ENCODE data around the gene ASCC2. TPM values are rescaled to one million over a fixed set of nuclear protein-coding genes. Genes with fewer than 3 reads are reported as not detected.

The ASCC2 gene
- total and polyA plus RNA-seq, 2 of the 4 experiments (the other 2 are of a cell fraction) = 40.0 to 62.2 TPM

DNA sequence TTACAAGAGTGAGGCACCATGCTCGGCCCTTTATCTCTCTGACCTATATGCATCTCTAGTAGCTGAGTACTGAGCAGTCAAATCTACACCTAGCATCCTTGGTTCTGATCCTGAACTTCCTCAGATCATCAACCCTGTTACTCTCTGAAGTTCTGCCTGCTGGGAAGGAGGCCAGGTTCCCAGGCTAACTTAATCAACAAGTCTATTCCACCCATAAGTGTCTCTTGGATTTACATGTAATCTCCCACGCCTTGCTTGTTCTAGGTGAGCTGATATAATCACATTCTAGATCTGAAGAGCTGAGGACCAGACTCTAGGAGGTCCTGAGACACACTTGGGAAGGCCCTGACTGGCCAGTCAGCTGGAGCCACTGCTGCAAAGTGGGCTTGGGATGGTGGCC is 96.1 kb downstream of the ASCC2 start:
- BruUV-seq (replicated peaks) = no TSS peak
- H3K18ac ChIP-seq (ENCODE audit: low read depth, low read length) = no peak overlapping the region
- H4K20me1 ChIP-seq (ENCODE audit: insufficient read depth, low read length) = no peaks in the 10 kb centered on the region
- H2BK20ac ChIP-seq (ENCODE audit: low read depth, low read length) = no peak overlapping the region
- H3K4me3 ChIP-seq (ENCODE audit: insufficient read depth, low read depth, low read length) = no peak overlapping the region
- TF ChIP-seq CEBPB (IDR thresholded peaks at IDR 0.05; ENCODE audit: low read depth, low read length) = no peak
- TF ChIP-seq RFX5 (IDR thresholded peaks at IDR 0.05; ENCODE audit: low read depth, low read length) = no peak
- TF ChIP-seq, protein P1, sequence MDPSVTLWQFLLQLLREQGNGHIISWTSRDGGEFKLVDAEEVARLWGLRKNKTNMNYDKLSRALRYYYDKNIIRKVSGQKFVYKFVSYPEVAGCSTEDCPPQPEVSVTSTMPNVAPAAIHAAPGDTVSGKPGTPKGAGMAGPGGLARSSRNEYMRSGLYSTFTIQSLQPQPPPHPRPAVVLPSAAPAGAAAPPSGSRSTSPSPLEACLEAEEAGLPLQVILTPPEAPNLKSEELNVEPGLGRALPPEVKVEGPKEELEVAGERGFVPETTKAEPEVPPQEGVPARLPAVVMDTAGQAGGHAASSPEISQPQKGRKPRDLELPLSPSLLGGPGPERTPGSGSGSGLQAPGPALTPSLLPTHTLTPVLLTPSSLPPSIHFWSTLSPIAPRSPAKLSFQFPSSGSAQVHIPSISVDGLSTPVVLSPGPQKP (IDR thresholded peaks at IDR 0.05; ENCODE audit: borderline replicate concordance, low read depth, low read length) = no peak
- TF ChIP-seq NFE2L2 (IDR thresholded peaks at IDR 0.05; ENCODE audit: low read depth, low read length) = no peak
- TF ChIP-seq RAD21 (IDR thresholded peaks at IDR 0.05; ENCODE audit: low read length) = no peak
- TF ChIP-seq BHLHE40 (IDR thresholded peaks at IDR 0.05; ENCODE audit: low read depth, low read length) = no peak
- TF ChIP-seq, protein P2, sequence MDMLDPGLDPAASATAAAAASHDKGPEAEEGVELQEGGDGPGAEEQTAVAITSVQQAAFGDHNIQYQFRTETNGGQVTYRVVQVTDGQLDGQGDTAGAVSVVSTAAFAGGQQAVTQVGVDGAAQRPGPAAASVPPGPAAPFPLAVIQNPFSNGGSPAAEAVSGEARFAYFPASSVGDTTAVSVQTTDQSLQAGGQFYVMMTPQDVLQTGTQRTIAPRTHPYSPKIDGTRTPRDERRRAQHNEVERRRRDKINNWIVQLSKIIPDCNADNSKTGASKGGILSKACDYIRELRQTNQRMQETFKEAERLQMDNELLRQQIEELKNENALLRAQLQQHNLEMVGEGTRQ (IDR thresholded peaks at IDR 0.05; ENCODE audit: low read depth, low read length) = no peak
- TF ChIP-seq MXI1 (IDR thresholded peaks at IDR 0.05; ENCODE audit: borderline replicate concordance, low read depth, low read length) = no peak
- TF ChIP-seq FOS (IDR thresholded peaks at IDR 0.05; ENCODE audit: low read depth, low read length) = no peak
- no peak for TF ChIP-seq MAZ (IDR thresholded peaks at IDR 0.05; ENCODE audit: borderline replicate concordance, low read depth, low read length)
- no peak for TF ChIP-seq CHD1 (IDR thresholded peaks at IDR 0.05; ENCODE audit: low read depth, low read length)
- TF ChIP-seq SMC3 (IDR thresholded peaks at IDR 0.05; ENCODE audit: low read depth, low read length) = no peak
- TF ChIP-seq RCOR1 (IDR thresholded peaks at IDR 0.05; ENCODE audit: insufficient replicate concordance, low read length) = no peak
- TF ChIP-seq, protein P3, sequence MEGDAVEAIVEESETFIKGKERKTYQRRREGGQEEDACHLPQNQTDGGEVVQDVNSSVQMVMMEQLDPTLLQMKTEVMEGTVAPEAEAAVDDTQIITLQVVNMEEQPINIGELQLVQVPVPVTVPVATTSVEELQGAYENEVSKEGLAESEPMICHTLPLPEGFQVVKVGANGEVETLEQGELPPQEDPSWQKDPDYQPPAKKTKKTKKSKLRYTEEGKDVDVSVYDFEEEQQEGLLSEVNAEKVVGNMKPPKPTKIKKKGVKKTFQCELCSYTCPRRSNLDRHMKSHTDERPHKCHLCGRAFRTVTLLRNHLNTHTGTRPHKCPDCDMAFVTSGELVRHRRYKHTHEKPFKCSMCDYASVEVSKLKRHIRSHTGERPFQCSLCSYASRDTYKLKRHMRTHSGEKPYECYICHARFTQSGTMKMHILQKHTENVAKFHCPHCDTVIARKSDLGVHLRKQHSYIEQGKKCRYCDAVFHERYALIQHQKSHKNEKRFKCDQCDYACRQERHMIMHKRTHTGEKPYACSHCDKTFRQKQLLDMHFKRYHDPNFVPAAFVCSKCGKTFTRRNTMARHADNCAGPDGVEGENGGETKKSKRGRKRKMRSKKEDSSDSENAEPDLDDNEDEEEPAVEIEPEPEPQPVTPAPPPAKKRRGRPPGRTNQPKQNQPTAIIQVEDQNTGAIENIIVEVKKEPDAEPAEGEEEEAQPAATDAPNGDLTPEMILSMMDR (conservative IDR thresholded peaks at IDR 0.05; ENCODE audit: low read depth, low read length) = no peak
- intact Hi-C loops (cut with micrococcal nuclease) = no loop called here
- POLR2A ChIA-PET (ENCODE audit: unreplicated experiment) = no interaction called here
- no peak overlapping the region for H4K8ac ChIP-seq (ENCODE audit: low read depth in 2 of 2, low read length in 2 of 2)
- 0 out of 2 replicates have a peak, but pooled peaks cover 8% of the 10 kb centered on the region for H3K9me1 ChIP-seq (ENCODE audit: insufficient read depth, low read length)
- peaks cover 5% of the 10 kb centered on the region; the same call in 1 of the 2 replicates for H3K4me1 ChIP-seq (ENCODE audit: control insufficient read depth, insufficient read depth, low read length)
- no peak overlapping the region for H3K4me2 ChIP-seq (ENCODE audit: low read depth, low read length)
- in situ Hi-C loops (cut with MboI; ENCODE audit: low sequenced_read_pairs) = no loop called here
- no peak overlapping the region for H4K91ac ChIP-seq (ENCODE audit: insufficient read depth, low read depth, low read length)
- H3K9me3 ChIP-seq (ENCODE audit: control insufficient read depth, insufficient read depth, low read length) = no peaks in the 10 kb centered on the region
- H3K27ac ChIP-seq (ENCODE audit: insufficient read depth, low read length) = no peak overlapping the region
- no peak overlapping the region for H3K23ac ChIP-seq (ENCODE audit: low read depth, low read length)
- H4K5ac ChIP-seq (ENCODE audit: low read depth, low read length) = no peak overlapping the region
- no peaks in the 10 kb centered on the region for H3K27me3 ChIP-seq (ENCODE audit: control insufficient read depth, insufficient read depth, low read length)
- H3K56ac ChIP-seq (ENCODE audit: extremely low read depth, insufficient read depth, low read length) = no peak overlapping the region
- H2BK15ac ChIP-seq (ENCODE audit: low read depth, low read length) = no peak overlapping the region
- peaks cover 21% of the 10 kb centered on the region for H3K36me3 ChIP-seq (ENCODE audit: control insufficient read depth, insufficient read depth, low read length)
- no peak overlapping the region for H2AK5ac ChIP-seq (ENCODE audit: low read depth, low read length)
- no peak overlapping the region for H2BK120ac ChIP-seq (ENCODE audit: low read depth, low read length)
- dilution Hi-C loops (cut with HindIII; ENCODE audit: low sequenced_read_pairs, unreplicated experiment) = no loop called here
- no peaks in the 10 kb centered on the region; a peak in 1 of 4 replicates for H3K79me1 ChIP-seq (ENCODE audit: low read depth in 1 of 2, low read length in 2 of 2)
- ATAC-seq (ENCODE audit: low read depth) (no peak), DNase-seq (no peak)
- CTCF ChIA-PET = no interaction called here
- H2BK5ac ChIP-seq (ENCODE audit: low read depth, low read length, poor library complexity, severe bottlenecking) = no peak overlapping the region
- H3K9ac ChIP-seq (ENCODE audit: low read depth, low read length) = no peak overlapping the region
- H2AFZ ChIP-seq (replicated peaks; ENCODE audit: low read length, poor library complexity) = no peak overlapping the region
- no peak overlapping the region for H3K4ac ChIP-seq (ENCODE audit: low read depth, low read length)
- WGBS, 2 experiments (ENCODE audit: extremely low coverage in 2 of 2, insufficient read length in 1 of 2) = 86% methylated on average over 1 of the region's 2 CpGs; no CpG with 5 or more reads in 1 of the 2 experiments
- no peak overlapping the region for H2AK9ac ChIP-seq (replicated peaks; ENCODE audit: low read depth, low read length, poor library complexity)
- H3K14ac ChIP-seq (replicated peaks; ENCODE audit: low read depth, low read length) = no peak overlapping the region

Data from IMR-90 (cell line).